Mucosa of stomach (tissue), 1 donor: ENCODE measurements around the gene TRIM62.

Experiments used
- H3K27me3 ChIP-seq: one replicate; pipeline ENCODE4 v1.7.0; 2013; ENCODE audit warnings: mild to moderate bottlenecking, low read length; ENCODE audit not compliant: control insufficient read depth, insufficient read depth
- H3K36me3 ChIP-seq: one replicate; pipeline ENCODE4 v1.7.0; 2013; ENCODE audit warnings: low read length; ENCODE audit not compliant: control insufficient read depth, insufficient read depth
- H3K4me1 ChIP-seq: one replicate; pipeline ENCODE4 v1.7.0; 2013; ENCODE audit warnings: mild to moderate bottlenecking, low read length; ENCODE audit not compliant: control insufficient read depth, insufficient read depth
- H3K4me3 ChIP-seq: one replicate; pipeline ENCODE4 v1.7.0; 2013; ENCODE audit warnings: low read length
- H3K9ac ChIP-seq: one replicate; pipeline ENCODE4 v1.7.0; 2013; ENCODE audit warnings: mild to moderate bottlenecking, low read length, moderate library complexity
- H3K9me3 ChIP-seq: one replicate; pipeline ENCODE4 v1.7.0; 2013; ENCODE audit warnings: mild to moderate bottlenecking, low read length, moderate library complexity; ENCODE audit not compliant: control insufficient read depth
- donor health status: Pancreatic carcinoma.

Gene TRIM62

DNA sequence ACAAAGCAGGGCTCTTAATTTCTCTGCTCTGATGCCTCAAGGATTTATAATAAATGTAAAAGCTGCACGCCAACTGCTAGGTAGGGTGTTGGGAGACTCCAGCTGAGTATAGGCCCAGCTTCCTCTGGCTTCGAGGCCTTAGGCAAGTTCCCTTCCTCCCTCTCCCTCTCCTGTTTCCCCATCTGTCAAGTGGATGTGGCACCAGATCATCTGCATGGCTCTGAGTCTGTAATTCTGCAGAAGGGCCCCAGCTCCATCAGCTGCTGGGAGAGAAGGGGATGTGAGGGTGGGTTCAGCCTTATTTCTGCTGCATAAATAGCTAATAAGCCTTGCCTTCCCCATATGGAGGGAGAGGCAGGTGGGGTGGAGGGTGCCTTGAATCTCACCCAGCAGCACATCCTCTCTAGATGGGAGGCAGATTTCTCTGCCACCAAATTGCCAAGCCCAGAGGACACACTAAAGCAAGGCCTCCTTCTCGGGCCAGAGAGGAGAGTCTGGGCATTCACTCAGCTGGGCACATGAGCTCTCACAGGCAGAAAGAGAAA is 3.8 kb downstream of the TRIM62 start:
- no peaks in the 10 kb centered on the region for H3K27me3 ChIP-seq
- H3K4me3 ChIP-seq = no peak overlapping the region
- no peaks in the 10 kb centered on the region for H3K9me3 ChIP-seq
- H3K9ac ChIP-seq = no peak overlapping the region
- no peaks in the 10 kb centered on the region for H3K36me3 ChIP-seq
- peaks cover 7% of the 10 kb centered on the region for H3K4me1 ChIP-seq

DNA sequence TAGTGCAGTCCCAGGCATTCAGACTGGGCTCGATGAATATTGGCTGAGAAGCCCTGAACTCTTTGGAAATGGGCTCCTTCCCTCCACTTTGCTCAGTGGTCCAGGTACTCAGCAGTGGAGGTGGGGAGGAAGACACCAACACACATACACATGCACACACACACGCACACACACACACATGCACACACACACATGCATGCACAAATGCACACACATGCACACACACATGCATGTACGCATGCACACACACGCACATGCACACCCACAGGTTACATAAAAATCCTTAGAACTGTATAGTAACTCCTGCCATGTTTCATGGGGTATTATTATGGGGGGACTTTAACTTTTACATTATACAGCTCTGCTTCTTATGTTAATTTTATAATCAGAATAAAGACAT is 5.0 kb downstream of the TRIM62 start:
- H3K4me3 ChIP-seq = no peak overlapping the region
- H3K36me3 ChIP-seq = no peaks in the 10 kb centered on the region
- H3K27me3 ChIP-seq = no peaks in the 10 kb centered on the region
- H3K9me3 ChIP-seq = no peaks in the 10 kb centered on the region
- H3K9ac ChIP-seq = no peak overlapping the region
- H3K4me1 ChIP-seq = peaks cover 7% of the 10 kb centered on the region

DNA sequence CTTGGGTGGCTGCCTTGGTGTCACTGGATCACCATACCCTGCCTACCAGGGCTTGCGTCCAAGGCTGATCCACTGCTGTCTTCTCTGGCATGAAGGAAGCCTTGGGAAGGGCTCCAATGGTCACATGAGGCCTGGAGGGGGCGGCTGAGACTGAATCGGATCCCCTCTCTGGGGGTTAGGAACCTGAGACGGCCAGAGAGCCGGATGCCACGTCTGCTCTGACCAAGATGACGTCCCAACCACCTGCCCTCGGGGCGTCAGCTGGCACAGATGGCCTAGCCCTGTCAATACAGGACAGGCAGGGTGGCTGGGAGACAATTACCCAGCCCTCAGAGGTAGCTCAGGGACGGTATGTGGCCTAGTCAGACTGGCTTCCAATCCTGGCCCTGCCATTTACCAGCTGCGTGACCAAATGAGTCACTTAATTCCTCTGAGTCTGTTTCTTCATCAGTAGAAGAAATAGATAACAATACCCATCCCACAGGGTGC is 5.4 kb downstream of the TRIM62 start:
- Histone ChIP-seq H3K27me3 (no peaks in the 10 kb centered on the region), H3K9me3 (no peaks in the 10 kb centered on the region), H3K36me3 (no peaks in the 10 kb centered on the region), H3K9ac (no peak overlapping the region), H3K4me1 (peaks cover 5% of the 10 kb centered on the region), H3K4me3 (no peak overlapping the region)

- no peaks in the 10 kb centered on the region for H3K9me3 ChIP-seq
- H3K9ac ChIP-seq = no peak overlapping the region
- no peaks in the 10 kb centered on the region for H3K36me3 ChIP-seq
- no peak overlapping the region for H3K4me3 ChIP-seq
- no peaks in the 10 kb centered on the region for H3K27me3 ChIP-seq
- no peaks in the 10 kb centered on the region for H3K4me1 ChIP-seq
Measured at GRCh38 chr1:33175865-33176264, 6.0 kb downstream of the TRIM62 start.

DNA sequence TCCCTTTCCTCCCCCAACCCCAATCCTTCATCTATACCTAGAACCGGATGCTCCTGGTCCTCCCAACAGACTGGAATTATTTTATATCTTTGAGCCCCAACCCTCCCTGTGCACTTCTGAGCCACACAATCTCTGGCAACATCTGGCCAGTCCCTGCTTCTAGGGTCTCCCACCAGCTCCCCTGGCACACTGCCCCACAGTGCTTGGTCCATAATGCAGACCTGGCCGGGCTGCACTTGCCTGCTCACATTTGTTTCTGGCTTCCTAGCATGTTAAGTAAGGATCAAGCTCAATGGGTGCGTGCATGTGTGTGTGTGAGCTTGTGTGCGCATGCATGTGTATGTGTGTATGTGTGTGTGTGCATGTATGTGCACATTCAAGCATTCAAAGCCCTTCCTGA is 8.8 kb downstream of the TRIM62 start:
- H3K4me3 ChIP-seq = no peak overlapping the region
- no peak overlapping the region for H3K9ac ChIP-seq
- no peaks in the 10 kb centered on the region for H3K27me3 ChIP-seq
- no peaks in the 10 kb centered on the region for H3K36me3 ChIP-seq
- no peaks in the 10 kb centered on the region for H3K4me1 ChIP-seq
- no peaks in the 10 kb centered on the region for H3K9me3 ChIP-seq

DNA sequence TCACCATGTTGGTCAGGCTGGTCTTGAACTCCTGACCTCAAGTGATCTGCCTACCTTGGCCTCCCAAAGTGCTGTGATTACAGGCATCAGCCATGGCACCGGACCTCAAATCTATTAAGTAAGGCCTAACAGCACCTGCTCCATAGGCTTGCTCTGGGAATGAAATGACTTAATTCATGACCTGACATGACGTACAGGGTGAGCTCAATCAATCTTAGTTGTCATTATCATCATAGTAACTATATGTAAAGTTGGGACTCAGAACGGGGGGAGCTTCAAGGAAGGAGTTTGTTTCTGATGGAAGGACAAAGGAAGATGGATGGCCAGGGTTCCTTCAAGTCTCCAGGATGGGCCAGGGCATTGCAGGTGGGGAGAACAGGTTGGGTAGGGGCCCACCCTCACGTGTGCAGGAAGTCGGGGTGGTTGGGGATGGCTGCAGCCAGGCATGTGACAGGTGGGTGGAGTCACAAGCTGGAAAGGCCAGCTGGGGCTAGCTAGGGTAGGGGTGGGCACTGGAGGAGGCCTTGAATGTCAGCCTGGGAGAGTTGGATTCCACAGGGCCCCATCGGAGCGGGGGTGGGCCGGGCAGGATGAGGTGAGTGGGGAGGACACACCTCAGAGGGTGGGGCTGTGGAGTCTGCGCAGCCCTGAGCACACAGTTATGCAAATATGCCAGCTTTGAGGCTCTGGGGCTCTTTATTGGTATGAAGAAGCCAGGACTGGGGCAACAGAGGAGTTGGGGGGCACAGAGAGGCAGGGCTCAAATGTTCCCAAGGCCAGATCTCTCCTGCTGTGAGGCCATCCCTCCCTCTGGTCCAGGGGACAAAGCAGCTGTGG is 9.6 kb downstream of the TRIM62 start:
- Histone ChIP-seq H3K4me3 (no peak overlapping the region), H3K36me3 (no peaks in the 10 kb centered on the region), H3K4me1 (no peaks in the 10 kb centered on the region), H3K9me3 (no peaks in the 10 kb centered on the region), H3K9ac (no peak overlapping the region), H3K27me3 (no peaks in the 10 kb centered on the region)

GRCh38 chr1:33170351-33171274 is 11.2 kb downstream of the TRIM62 start:
- H3K9me3 ChIP-seq = no peaks in the 10 kb centered on the region
- no peaks in the 10 kb centered on the region for H3K4me1 ChIP-seq
- H3K4me3 ChIP-seq = no peak overlapping the region
- no peaks in the 10 kb centered on the region for H3K27me3 ChIP-seq
- no peaks in the 10 kb centered on the region for H3K36me3 ChIP-seq
- no peak overlapping the region for H3K9ac ChIP-seq

DNA sequence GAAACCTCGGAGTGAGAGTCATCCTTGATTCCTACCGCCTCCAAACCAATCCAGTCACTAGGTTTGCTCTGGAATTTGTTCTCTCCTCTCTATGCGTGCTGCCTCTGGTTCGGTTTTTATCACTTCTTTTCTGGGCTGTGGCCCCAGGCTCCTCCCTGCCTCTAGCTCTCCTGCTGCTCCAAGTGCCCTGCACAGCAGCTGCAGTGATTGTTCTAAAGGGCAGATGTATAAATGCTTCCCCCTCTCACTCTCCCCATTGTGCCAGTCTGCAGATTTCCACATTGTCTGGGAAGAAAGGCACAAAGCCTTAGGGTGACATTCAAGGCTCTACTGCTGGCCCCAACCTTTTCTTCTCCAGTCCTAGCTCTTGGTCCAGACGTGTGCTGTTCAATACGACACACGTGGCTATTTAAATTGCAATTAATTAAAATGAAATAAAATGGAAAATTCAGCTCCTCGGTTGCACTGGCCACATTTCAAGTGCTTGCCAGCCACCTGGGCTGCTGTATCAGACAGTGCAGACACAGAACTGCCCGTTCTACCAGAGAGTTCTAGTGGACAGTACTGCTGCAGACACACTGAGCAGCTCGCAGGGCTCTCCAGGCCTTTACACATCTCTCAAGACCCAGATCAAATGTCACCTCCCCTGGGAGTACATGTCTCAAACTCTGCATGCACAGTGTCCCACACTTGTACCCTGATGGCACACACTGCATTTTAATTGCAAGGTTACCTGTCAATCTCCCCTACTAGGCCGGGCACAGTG is 12.4 kb downstream of the TRIM62 start:
- H3K9ac ChIP-seq = no peak overlapping the region
- no peaks in the 10 kb centered on the region for H3K36me3 ChIP-seq
- no peak overlapping the region for H3K4me3 ChIP-seq

GRCh38 chr1:33168556-33169289 is 13.1 kb downstream of the TRIM62 start:
- Histone ChIP-seq H3K4me1 (no peaks in the 10 kb centered on the region), H3K9ac (no peak overlapping the region)

More for the DNA sequence above, 12.4 kb downstream of the TRIM62 start:
- Histone ChIP-seq H3K27me3 (no peaks in the 10 kb centered on the region), H3K9me3 (no peaks in the 10 kb centered on the region), H3K4me1 (no peaks in the 10 kb centered on the region)

DNA sequence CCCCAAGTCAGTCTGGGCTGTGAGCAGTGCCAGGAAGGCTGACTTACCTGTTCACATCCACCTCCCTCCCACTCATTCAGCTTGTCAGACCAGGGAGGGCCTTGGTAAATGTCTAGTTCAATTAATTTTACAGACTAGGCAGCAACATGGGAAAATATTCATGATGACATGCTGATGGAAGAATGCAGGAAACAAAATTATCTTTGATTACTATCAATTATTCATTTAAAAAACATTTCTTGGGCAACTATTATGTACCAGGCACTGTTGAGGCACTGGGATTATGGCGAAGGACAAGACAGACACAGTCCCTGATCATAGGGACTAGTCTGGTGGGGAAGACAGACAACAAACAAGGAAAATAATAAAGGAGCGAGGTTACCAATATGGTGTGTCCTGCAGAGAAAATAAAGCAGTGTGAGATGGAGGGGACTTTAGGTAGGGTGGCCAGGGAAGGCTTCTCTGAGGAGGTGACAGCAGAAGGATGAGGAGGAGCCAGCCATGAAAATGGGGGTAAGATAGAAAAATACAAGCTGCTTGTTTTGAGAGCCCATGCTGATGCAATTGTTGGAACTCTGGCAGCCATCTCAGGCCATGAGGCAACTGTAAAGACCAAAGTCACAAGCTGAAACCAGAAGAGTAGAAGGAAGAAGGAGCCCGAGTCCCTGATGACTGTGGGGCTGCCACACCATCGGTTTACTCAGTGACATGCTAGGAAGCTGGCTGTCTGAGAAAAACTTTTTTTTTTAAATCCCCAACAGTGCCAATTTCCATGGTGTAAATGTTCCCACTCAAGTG is 14.0 kb downstream of the TRIM62 start:
- H3K9me3 ChIP-seq = no peaks in the 10 kb centered on the region
- H3K9ac ChIP-seq = no peak overlapping the region
- H3K4me1 ChIP-seq = no peaks in the 10 kb centered on the region
- H3K4me3 ChIP-seq = no peak overlapping the region
- H3K27me3 ChIP-seq = no peaks in the 10 kb centered on the region
- no peaks in the 10 kb centered on the region for H3K36me3 ChIP-seq

More at GRCh38 chr1:33168556-33169289, 13.1 kb downstream of the TRIM62 start:
- Histone ChIP-seq H3K27me3 (no peaks in the 10 kb centered on the region), H3K4me3 (no peak overlapping the region), H3K9me3 (no peaks in the 10 kb centered on the region), H3K36me3 (no peaks in the 10 kb centered on the region)
